ENCODE measurements around the gene VWA8. TPM values are rescaled to one million over a fixed set of nuclear protein-coding genes. Genes with fewer than 3 reads are reported as not detected.

The VWA8 gene
- polyA plus RNA-seq, 1 of the 3 experiments (the other 2 are of a cell fraction): 5.5 TPM

GRCh38 chr13:41766439-41766838, 194.5 kb downstream of the VWA8 start (continued):
- TF ChIP-seq REST (IDR thresholded peaks at IDR 0.05; ENCODE audit: low read depth, low read length) (no peak), RFX5 (IDR thresholded peaks at IDR 0.05; ENCODE audit: low read length) (no peak), POLR2AphosphoS5 (IDR thresholded peaks at IDR 0.05; ENCODE audit: low read depth, low read length) (no peak), GATA2 (CRISPR knock-in tag; IDR thresholded peaks at IDR 0.05) (no peak), NRF1 (IDR thresholded peaks at IDR 0.05; ENCODE audit: low read depth, low read length) (no peak), ELF1 (IDR thresholded peaks at IDR 0.05) (no peak), GABPA (IDR thresholded peaks at IDR 0.05; ENCODE audit: low read depth) (no peak), RXRA (IDR thresholded peaks at IDR 0.05; ENCODE audit: borderline replicate concordance, low read depth) (no peak), FOXM1 (IDR thresholded peaks at IDR 0.05; ENCODE audit: low read depth) (no peak), EZH2phosphoT487 (IDR thresholded peaks at IDR 0.05; ENCODE audit: borderline replicate concordance, low read depth) (no peak), TEAD4 (IDR thresholded peaks at IDR 0.05; ENCODE audit: borderline replicate concordance, insufficient read depth) (no peak)

GRCh38 chr13:41765813-41766212, 195.1 kb downstream of the VWA8 start:
- no peak for TF ChIP-seq FOXJ3 (CRISPR knock-in tag; IDR thresholded peaks at IDR 0.05)
- no peak for TF ChIP-seq CTCF (IDR thresholded peaks at IDR 0.05)
- TF ChIP-seq NFIC (IDR thresholded peaks at IDR 0.05; ENCODE audit: borderline replicate concordance): no peak
- no peak for TF ChIP-seq RCOR1 (IDR thresholded peaks at IDR 0.05; ENCODE audit: low read length)
- TF ChIP-seq RAD21 (IDR thresholded peaks at IDR 0.05; ENCODE audit: low read length): no peak
- no peak for TF ChIP-seq CHD2 (IDR thresholded peaks at IDR 0.05; ENCODE audit: low read length, partially characterized antibody)
- Histone ChIP-seq H3K4me2 (no peak overlapping the region), H3K9ac (no peak overlapping the region), H3K27me3 (ENCODE audit: insufficient read depth) (no peaks in the 10 kb centered on the region), H2AFZ (ENCODE audit: low read depth) (no peak overlapping the region), H3K36me3 (replicated peaks in 1 of 2; ENCODE audit: control insufficient read depth in 1 of 2, insufficient read depth in 2 of 2, low read length in 1 of 2) (peaks cover 2 to 5% of the 10 kb centered on the region in 2 experiments), H3K27ac (ENCODE audit: low read depth in 2 of 2, low read length in 1 of 2) (no peak overlapping the region), H3K4me3 (ENCODE audit: low read depth in 2 of 2, low read length in 1 of 2) (no peak overlapping the region), H3F3A (replicated peaks; ENCODE audit: insufficient read depth) (no peaks in the 10 kb centered on the region), H4K20me1 (ENCODE audit: insufficient read depth) (no peaks in the 10 kb centered on the region), H3K9me2 (no peaks in the 10 kb centered on the region), H3K9me3 (no peaks in the 10 kb centered on the region), H3K79me2 (ENCODE audit: insufficient read depth) (no peaks in the 10 kb centered on the region), H3K4me1 (ENCODE audit: control insufficient read depth in 1 of 2, insufficient read depth in 2 of 2, low read depth in 1 of 2, low read length in 1 of 2) (no peaks in the 10 kb centered on the region; a peak in 1 of 4 replicates)
- WGBS (ENCODE audit: low lambda C conversion rate): 92% methylated on average over 5 of the region's 5 CpGs
- DNase-seq: no peak
- POLR2A ChIA-PET: no interaction called here
- CTCF ChIA-PET: no interaction called here
